ENCODE measurements around the gene C10orf53.
"Not testable (repeated sequence)": the region's sequence is repeated elsewhere in the genome, so short reads cannot be mapped to it uniquely, and the experiment has no call there.

Gene C10orf53

DNA sequence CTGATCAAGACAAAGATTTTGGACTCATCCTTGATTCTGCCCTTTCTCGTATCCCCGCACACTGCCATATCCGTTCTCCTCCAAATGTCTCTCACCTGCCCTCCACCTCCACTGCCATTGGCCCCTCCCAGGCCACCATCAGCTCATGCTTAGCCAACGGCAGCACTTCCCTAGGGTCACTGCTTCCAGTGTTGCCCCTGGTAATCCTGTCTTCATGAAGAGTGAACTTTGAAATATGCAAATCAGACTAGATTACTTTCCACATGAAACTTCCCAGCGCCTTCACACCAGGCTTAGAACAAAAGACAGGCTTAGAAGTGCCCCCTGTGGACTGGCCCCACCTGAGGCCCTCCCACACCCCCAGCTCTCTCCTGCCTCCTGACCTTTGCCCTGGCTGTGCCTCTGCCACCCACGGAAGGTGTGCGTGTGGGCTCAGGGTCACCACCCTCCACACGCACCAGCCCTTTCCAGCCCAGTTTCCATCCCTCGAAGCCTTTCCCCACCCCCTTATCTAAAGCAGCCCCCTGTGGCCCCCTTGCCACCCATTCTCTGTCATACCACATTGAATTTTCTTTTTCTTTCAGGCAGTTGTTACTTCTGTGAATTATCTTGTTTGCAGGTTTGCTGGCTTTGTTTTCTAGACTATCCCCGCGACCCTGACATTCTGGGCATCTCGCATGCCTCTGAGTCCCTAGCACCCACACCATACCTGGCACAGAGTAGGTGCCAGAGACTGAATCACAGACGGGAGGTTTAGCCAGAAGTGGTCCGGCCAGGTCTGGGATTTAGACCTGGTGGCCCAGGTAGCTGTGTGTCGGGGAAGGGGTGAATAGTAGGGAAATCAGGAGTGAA, 26.8 kb upstream of the C10orf53 start:
- DNase-seq (ENCODE audit: low spot score) = no peak

DNA sequence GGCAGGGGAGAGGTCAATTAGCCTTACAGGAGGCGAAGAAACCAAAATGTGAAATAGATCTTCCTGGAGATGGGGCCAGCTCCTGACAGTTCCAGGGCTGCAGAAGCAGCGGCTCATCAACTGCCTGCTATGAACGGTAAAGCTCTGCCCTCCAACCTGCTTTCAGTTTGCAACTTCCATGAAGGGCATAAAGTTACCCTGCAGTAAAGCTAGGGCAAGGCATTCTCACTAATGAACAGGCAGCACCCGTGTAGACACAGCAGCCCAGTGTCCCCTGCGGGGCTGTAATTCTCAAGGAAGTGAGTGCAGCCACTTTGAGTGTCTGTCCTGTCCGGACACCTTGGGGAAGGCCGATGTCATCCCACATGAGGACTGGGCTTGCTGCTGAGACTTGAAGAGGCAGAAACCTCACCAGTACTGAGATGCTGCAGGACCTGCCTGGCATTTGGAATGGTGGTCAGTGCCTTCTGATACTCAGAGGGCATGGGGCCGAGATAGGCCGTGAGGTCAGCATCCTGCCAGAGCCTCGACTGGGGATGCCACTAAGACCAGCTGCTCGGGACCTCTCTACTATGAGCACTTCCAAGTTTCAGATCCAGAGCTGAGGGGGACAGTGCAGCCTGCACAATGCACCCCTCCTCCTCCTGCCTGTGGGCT, 26.1 kb upstream of the C10orf53 start:
- DNase-seq (ENCODE audit: low spot score) = no peak

DNA sequence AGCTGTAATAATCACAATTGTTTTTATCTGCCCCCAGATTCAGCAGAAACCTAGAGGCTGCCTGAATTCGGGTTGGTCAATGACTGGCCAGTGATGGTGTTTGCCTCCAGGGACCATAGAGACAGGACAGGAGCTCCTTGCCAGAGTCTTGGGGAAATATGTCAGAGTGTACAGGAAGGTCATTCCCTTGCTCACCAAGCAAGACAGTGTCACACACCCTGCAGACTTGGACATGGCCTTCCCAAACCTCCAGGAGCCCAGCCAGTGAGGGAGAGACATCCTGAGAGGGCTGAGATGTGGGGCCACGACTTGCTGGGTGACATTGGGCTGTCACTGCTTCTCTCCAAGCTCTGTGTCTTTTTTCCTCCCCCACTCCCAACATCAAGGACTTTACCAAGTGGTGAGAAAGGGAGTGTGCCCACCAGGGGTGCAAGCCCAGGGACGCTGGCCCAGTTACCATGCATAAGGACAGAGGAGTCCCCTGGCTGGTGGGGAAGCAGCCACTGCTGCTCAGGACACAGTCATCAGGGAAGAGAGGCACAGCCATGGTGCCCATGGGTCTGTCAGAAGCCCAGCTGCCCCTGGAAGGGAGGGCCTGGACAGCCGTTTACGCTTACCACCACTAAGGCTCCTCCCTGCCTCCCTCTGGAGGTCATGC, 25.3 kb upstream of the C10orf53 start:
- no peak for DNase-seq (ENCODE audit: low spot score)

DNA sequence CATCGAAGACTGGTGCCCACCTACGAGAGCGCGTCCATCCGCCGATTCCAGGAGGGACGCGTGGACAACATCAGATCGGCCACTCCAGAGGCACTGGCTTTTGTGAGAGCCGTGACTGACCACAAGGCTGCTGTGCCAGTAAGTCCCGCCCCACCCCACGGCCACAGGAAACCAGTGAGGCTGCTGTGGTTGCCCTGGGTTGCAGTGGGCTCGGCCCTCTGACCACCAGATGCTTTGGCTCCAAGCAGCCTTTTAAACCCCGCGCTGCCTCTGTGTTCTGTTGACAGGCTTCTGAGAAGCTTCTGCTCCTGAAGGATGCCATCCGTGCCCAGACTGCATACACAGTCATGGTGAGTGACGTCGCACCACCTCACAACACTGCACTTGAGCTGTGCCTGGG, 24.4 kb upstream of the C10orf53 start:
- DNase-seq (ENCODE audit: low spot score) = no peak

DNA sequence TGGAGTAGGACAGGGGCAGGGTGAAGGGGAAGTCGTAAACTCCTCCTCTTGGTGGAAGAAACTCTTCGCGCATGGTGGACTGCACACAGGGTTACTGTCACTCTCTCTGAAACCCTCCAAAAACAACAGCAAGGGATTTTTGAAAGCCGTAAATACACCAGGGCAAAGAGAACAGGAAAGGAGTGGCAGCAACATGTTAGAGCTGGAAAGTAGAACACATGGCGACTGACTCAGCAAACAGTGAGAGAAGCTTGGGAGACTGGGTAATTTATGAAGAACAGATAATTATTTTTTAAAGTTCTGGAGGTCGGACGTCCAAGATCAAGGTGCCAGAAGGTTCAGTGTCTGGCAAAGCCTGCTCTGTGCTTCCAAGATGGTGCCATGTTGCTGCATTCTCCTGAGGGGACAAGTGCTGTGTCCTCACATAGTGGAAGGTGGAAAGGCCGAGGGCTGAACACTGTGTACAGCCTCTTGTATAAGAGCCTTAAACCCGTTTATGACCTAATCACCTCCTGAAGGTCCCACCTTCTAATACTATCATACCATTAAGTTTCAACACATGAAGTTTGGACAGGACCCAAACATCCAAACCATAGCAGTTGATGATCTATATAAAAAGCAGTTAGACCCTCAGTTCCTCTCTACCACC, 22.5 kb upstream of the C10orf53 start:
- DNase-seq (ENCODE audit: low spot score) = no peak

DNA sequence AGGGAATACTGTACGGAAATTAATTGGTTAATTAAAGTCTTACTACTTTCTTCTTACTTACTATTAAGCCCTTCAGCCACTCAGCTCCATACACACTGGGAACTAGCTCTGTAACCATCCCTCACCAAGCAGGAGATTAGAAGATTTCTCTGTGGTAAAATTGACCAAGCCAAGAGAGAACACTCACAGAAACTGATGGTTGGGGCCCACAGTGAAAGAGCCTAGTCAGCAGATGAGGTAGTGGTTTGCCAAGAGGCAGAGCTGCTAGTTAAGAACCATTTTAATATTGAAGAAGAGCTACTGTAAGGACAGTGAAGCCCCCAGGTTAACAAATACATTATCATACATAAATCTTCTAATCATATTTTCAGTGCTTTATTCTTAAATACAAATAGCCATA, 21.8 kb upstream of the C10orf53 start:
- no peak for DNase-seq (ENCODE audit: low spot score)

DNA sequence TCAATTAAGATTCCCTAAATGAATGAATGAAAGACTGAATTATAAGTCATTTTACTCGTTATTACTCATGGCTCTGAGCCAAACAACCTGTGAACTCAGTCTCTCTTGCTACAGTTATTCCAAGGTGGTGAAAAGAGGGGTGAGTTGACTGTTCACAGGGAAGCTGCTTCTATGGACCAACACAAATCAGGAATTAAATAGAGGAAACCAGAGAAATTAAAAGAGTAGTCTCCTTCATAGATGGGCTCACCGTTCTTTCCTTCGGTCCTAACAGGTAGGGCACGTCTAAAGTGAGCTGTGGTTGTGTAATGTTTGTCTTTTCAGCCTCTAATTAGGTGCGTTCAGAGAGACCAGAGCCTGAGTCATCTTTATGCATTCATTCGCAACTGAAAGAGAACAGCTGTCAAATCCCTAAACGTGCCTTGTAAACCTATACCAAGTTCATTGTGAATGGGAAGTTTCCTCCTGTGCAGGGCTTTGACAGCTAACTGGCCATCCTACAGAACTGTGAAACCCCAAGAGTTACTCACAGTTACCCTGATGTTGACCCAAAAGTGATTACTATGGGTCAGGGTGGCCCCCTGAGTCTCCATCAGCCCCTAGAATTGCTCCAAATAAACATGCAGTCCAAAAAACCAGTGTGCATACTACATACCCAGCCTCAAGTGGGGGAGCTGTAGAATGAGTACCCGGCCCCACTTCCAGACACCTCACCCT, 18.2 kb upstream of the C10orf53 start:
- DNase-seq (ENCODE audit: low spot score) = no peak

DNA sequence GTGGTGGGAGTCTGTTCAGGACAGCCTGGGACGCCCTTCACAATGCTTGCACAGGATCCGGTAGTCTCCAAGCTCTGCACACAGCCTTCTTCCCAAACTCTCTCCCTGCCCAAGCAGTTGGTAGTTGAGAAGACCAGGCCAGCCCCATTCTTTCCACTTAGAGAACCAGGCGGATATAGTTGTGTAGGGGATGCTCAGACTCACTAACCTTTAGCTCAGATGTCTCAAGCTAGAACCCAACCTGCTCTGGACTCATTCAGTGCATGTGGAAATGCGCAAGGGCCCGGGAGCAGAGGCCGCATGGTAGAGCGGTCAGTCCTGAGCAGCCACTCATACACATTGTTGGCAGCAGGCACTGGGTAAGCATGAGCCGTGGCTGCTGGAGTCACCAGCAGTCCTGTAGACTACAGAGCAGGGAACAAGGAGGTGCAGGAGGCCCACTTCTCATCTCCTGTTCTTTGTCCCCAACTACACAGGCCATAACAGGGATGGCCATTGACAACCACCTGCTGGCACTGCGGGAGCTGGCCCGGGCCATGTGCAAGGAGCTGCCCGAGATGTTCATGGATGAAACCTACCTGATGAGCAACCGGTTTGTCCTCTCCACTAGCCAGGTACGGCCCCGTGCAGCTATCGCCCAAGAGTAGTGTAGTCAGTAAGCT, 17.2 kb upstream of the C10orf53 start:
- DNase-seq (ENCODE audit: low spot score) = no peak

DNA sequence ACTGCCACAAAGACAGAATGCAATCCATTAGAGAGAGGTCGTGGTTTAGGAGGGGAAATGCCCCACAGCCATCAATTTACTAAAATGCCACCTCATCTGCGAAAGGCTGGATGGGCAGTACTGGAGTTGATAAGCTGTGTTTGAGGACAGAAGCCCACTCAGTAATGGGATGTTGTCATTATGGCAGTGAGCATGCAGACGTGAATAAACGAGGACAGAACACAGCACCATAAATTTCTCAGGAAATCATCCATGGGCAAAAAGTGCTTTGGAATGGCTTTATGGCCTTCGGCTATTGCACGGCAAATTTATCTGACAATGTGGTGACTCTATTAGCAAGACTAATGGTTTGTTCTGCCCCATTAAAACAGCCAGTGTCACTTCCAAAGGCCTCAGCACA, 15.9 kb upstream of the C10orf53 start:
- no peak for DNase-seq (ENCODE audit: low spot score)

DNA sequence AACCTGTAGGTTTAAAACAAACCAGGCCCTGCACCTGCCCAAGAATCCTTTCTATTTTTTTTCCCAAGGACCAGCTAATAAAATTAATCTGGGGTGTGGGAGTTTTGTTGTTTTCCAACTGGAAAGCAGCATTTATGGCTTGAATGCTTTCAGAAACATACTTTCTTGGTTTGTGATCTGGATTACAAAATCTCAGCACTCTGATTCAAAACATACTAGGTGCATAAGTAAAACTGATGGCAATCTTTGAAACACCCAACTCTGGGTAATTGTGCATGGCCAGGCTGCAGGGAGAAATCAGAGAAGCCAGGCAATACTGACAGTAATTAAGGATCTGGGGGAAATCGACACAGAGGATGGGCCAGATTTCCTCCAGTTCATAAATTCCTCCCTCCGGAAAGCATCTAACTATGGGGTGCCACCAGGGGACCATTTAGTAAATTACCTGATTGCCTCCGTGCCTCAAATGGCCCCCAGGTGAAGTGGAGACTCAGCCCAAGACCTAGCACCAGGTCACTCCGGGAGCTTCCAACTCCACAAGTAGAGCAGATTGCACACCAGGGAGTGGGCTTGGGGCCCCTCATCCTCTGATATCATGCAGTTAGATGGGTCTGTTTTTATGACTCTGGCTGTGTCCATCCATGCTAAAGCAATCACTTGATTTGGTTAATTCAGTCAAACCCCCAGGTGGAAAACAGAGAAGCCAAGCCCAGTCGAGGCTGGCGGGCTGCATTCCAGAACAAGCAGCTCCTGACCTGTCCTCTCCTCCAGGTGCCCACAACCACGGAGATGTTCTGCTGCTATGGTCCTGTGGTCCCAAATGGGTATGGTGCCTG, 15.2 kb upstream of the C10orf53 start:
- DNase-seq (ENCODE audit: low spot score) = no peak

DNA sequence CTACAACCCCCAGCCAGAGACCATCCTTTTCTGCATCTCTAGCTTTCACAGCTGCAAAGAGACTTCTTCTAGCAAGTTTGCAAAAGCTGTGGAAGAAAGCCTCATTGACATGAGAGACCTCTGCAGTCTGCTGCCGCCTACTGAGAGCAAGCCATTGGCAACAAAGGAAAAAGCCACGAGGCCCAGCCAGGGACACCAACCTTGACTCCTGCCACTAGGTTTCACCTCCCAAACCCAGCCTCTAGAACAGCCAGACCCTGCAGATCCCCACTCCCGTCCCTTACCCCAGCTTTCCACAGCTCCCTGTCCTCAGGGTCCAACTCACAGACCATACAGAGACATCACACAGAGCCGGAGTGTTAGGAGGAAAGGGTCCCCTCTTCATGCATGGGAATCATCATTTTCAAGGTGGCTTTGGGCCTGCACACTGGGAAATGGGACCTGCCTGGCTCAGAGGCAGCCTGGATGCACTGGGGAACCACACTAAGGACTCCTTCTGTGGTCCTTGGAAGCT, 14.6 kb upstream of the C10orf53 start:
- no peak for DNase-seq (ENCODE audit: low spot score)

DNA sequence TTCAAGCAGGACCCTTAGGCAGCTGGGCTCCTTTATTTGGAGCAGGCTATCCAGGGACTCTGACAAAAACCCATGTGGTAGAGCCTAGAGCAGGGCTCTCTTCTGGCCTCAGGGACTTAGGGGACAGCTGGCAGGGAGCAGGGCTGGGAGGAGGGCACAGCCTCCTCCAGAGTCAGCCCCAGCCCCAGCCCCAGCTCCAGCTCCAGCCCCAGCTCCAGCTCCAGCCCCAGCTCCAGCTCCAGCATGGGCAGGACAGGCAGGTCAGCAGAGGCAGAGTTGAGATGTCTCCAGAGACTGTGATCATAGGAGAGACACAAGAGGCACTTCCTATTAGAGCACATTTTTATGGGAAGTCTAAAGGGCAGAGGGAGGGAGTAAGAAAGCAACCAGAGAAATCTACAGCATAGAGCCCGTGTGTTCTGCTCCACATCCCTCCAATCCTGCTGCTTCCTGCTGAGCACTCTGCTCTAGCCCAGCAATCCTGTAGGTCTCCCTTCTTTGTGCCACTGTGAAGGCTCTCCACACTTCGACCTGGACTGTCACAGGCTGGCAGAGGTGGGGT, 13.3 kb upstream of the C10orf53 start:
- no peak for DNase-seq (ENCODE audit: low spot score)

DNA sequence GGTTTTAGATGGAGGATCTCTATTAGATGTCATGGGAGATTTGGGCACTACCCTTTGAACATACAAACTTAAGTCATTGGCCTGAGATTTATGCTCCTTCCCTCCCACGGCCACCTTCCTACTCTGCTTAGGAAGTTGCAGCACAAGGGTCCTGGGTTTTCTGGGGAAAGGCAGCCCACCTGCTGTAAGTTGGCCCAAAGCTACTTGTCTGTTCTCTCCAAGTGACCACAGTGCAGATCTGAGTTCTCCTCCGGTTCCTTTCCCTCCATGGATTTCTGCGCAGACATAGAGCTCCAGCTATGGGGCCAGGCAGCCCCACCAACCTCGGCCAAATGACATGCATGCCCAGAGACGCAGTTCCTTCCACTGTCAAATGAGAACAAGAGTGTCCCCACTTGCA, 12.8 kb upstream of the C10orf53 start:
- no peak for DNase-seq (ENCODE audit: low spot score)

DNA sequence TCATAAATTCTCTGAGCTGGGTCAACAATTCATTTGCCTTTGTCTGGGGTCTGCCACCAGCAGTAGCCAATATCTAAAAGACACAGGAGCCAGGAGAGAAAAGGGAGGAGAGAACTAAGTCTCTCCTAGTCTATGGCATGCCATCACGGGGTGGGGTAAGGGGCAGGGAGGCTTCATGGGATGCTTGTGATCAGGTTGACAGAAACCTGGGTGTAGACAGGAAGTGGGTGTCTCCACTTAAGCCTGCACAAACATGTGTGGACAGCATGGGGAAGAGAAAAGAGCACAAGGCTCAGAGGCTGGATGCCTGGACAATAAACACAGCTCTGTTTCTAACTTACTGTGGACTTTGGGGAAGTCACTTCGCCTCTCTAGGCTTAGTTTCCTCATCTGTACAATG, 11.5 kb upstream of the C10orf53 start:
- no peak for DNase-seq (ENCODE audit: low spot score)

DNA sequence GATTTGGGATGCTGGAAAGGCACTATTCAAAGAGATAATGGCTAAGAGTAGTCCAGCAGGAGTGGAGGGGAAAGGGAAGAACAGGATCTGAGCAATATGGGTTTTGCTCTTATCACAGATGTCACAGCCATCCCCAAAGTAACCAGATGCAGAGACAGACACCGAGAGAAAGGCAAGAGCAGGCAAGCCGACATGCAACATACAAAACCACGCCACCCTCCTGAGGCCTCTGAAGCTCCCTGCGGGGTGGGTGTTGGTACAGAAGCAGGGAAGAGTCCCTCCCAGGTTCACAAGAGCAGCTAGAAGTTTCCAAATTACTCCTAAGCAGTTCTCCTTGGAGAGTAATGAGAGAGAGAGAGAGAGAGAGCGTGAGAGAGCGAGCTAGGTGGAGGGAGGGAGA, 10.8 kb upstream of the C10orf53 start:
- no peak for DNase-seq (ENCODE audit: low spot score)

DNA sequence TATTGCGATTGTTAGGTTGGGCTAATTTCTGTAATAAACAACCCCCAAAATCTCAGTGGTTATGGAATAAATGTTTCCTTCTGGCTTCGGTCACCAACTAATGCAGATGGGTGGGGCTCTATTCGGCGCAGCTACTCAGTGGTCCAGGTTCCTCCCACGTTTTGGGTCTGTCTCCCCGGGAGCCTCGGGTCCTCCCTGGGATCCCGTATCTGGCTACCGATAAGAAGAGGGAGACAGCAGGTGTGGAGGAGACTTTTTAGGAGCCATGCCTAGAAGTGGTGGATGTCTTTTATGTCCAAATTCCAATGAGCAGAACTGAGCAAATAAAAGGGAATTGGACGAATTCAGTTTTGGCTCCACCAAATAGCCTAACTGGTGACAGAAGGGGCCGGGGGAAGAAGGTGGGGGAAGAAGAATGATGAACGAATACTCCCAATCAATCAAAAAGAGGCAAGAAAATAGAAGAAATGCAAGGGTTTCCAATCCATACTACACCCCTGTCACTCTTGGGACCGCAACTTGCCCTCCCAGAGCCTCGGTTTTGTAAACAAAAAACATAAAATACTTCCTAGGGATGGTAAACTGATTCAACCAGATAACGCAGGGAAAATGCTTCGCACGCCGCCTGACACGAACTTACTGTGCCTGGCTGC, 498 bp upstream of the C10orf53 start:
- DNase-seq (ENCODE audit: low spot score) = no peak

DNA sequence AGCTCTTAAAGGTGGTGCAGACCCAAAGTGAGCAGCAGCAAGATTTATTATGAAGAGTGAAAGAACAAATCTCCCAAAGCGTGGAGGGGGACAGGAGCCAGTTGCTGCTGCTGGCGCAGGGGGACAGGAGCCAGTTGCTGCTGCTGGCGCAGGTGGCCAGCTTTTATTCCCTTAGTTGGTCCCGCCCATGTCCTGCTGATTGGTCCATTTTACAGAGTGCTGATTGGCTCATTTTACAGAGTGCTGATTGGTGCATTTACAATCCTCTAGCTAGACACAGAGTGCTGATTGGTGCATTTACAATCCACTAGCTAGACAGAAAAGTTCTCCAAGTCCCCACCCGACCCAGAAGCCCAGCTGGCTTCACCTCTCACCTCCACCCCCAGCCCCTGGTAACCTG, 3.0 kb downstream of the C10orf53 start:
- not testable (repeated sequence) for DNase-seq (ENCODE audit: low spot score)

DNA sequence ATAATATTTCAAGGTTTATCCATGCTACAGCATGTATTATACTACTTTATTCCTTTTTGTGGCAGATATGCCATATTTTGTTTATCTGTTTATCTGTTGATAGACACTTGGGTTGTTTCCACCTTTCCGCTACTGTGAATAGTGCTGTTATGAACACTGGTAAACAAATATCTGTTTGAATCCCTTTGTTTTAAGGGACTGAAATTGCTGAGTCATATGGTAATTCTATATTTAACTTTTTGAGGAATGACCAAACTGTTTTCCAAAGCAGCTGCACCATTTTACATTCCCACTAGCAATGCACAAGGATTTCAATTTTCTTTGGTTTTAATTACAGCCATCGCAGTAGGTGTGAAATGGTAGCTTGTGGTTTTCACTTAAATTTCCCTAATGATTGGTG, 3.4 kb downstream of the C10orf53 start:
- DNase-seq (ENCODE audit: low spot score) = no peak

DNA sequence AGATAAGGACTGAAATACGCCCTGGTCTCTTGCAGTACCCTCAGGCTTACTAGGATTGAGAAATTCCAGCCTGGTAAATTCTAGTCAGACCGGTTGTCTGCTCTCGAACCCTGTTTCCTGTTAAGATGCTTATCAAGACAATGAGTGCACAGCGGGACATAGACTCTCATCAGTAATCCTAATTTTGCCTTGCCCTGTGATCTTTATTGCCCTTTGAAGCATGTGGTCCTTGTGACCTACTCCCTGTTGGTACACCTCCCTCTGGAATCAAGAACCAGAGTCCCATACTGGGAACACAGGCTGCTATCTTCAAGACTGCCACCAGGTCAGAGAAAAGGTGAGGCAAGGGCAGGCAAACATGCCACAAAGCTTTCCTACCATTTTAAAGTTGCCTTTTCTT, 7.2 kb downstream of the C10orf53 start:
- no peak for DNase-seq (ENCODE audit: low spot score)
